Measurements from ENCODE around the gene MRAS. TPM values are rescaled to one million over a fixed set of nuclear protein-coding genes. Genes with fewer than 3 reads are reported as not detected.

The MRAS gene
- total RNA-seq, 1 donor from 2014 or later: 349 TPM

DNA sequence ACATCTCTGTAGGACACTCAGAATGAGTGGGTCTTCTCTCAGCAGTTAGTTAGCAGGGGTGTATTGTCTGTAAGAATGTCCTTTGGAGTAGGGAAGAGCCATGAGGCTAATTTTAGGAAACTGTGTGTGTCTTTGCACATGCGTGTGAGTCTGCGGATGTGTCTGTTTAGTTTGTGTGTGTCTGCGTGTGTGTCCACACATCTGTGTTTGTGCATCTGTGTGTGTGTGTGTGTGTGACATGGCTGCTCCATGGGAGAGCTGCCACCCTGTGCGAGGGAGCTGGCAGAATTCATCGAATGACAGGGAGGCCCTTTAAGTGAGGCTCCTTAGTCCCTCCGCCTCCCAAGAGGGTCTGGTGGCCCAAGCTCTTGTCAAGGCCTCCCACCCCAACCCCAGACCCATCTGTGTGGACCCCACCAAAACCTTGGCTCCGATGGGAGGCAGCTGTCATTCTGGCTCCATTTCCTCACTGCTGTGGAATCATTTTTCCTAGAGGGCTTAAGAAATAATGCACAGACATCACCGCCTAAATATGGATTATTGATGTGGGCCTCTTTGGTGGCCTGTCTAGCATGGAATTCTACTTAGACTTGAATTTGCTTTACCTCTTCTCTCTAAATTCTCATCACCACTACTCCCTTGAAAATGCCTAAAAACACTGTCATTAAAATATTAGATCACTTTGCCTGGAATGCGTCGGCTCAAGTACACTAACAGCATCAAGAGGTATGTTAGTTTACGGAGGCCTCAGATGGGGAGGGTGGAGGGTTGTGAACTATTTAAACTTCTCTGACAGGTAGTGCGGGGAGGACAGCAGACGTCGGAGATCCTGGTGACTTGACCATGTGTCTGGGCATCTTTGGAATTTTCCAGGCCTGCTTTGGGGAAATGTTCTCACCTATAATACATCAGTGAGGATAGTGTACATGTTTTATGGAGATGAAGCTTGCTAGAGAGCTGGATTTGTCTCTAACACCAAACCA is 95.4 kb downstream of the MRAS start:
- Histone ChIP-seq H3K36me3 (no peaks in the 10 kb centered on the region), H3K4me3 (no peak overlapping the region), H3K27me3 (ENCODE audit: low read depth) (no peaks in the 10 kb centered on the region), H3K9me3 (replicated peaks) (no peaks in the 10 kb centered on the region), H3K27ac (replicated peaks) (no peak overlapping the region), H3K4me1 (peaks cover 11% of the 10 kb centered on the region)
- intact Hi-C loops (cut with micrococcal nuclease): no loop called here
- DNase-seq: no peak
- TF ChIP-seq CTCF (IDR thresholded peaks at IDR 0.05; ENCODE audit: borderline replicate concordance): no peak

DNA sequence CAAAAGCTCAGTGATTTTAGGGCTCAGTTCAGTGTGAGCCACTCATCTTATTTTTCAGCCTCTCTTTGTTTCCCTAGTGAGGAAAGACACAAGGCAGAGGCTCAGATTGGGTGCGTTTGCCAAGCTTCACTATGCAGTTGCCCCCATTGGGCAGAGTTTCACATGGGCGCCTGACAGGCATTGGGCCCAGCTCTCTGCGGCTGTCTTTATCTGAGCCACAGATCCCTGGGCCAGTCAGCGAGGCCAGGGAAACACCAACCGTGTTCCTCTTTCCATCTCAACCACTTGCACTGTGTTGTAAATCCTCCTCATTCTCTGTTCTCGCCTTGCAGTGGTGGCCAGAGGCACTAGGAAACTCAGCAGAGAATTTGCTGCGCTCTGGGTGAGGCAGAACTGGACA is 96.9 kb downstream of the MRAS start:
- Histone ChIP-seq H3K9me3 (replicated peaks) (no peaks in the 10 kb centered on the region), H3K4me3 (no peak overlapping the region), H3K36me3 (no peaks in the 10 kb centered on the region), H3K27ac (replicated peaks) (no peak overlapping the region), H3K27me3 (ENCODE audit: low read depth) (no peaks in the 10 kb centered on the region), H3K4me1 (peaks cover 7% of the 10 kb centered on the region)
- intact Hi-C loops (cut with micrococcal nuclease): no loop called here
- DNase-seq: no peak
- TF ChIP-seq CTCF (IDR thresholded peaks at IDR 0.05; ENCODE audit: borderline replicate concordance): no peak

GRCh38 chr3:138445654-138446053 is 97.3 kb downstream of the MRAS start:
- no peaks in the 10 kb centered on the region for H3K36me3 ChIP-seq
- TF ChIP-seq CTCF (IDR thresholded peaks at IDR 0.05; ENCODE audit: borderline replicate concordance): no peak
- no peak for DNase-seq
- peaks cover 3% of the 10 kb centered on the region for H3K4me1 ChIP-seq
- no peak overlapping the region for H3K27ac ChIP-seq (replicated peaks)
- no peak overlapping the region for H3K4me3 ChIP-seq
- intact Hi-C loops (cut with micrococcal nuclease): no loop called here
- H3K9me3 ChIP-seq (replicated peaks): no peaks in the 10 kb centered on the region
- H3K27me3 ChIP-seq (ENCODE audit: low read depth): no peaks in the 10 kb centered on the region

DNA sequence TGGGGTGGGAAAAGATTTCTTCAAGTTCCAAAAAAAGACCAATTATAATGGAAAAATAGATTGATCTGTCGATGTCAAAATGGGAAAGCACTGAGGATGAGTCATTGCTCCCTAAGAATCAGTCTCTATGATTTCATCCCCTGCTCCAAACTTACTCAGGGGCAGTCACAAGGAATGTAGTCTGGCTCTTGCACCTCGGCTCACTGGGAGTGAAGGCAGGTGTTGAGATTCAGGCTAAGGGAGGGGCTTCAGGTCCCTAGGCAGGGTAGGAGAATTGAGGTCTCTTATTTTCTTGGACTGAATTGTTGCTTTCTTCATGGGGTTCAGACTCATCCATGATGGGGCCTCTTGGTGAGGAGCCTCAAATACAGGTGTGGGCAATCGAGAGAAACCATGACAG is 100.3 kb downstream of the MRAS start:
- Histone ChIP-seq H3K4me3 (no peak overlapping the region), H3K9me3 (replicated peaks) (no peaks in the 10 kb centered on the region), H3K36me3 (no peaks in the 10 kb centered on the region), H3K27ac (replicated peaks) (no peak overlapping the region), H3K27me3 (ENCODE audit: low read depth) (no peaks in the 10 kb centered on the region), H3K4me1 (no peaks in the 10 kb centered on the region)
- TF ChIP-seq CTCF (IDR thresholded peaks at IDR 0.05; ENCODE audit: borderline replicate concordance): no peak
- intact Hi-C loops (cut with micrococcal nuclease): no loop called here
- DNase-seq: no peak

DNA sequence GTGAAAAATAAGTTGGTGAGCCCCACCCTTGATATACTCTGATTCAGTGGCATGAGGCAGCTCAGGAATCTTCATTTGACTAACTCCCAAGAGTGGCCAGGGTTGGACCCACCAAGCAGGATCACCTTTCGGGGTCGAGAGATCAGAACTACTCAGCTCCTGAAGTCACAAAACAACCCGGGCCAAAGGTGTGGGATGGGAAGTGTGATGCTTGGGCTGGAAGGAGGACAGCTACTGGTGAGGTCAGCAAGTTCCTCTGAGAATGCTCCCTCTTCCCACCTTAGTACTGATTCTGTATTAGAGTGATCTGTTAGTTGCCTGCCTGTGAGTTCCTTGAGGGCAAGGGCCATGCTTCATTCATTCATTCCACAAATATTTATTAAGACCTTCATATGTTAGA is 101.1 kb downstream of the MRAS start:
- Histone ChIP-seq H3K27ac (replicated peaks) (no peak overlapping the region), H3K36me3 (no peaks in the 10 kb centered on the region), H3K9me3 (replicated peaks) (no peaks in the 10 kb centered on the region), H3K27me3 (ENCODE audit: low read depth) (no peaks in the 10 kb centered on the region), H3K4me3 (no peak overlapping the region), H3K4me1 (no peaks in the 10 kb centered on the region)
- DNase-seq: no peak
- no peak for TF ChIP-seq CTCF (IDR thresholded peaks at IDR 0.05; ENCODE audit: borderline replicate concordance)
- intact Hi-C loops (cut with micrococcal nuclease): no loop called here
